ENCODE data around the gene C20orf204.

C20orf204 gene

DNA sequence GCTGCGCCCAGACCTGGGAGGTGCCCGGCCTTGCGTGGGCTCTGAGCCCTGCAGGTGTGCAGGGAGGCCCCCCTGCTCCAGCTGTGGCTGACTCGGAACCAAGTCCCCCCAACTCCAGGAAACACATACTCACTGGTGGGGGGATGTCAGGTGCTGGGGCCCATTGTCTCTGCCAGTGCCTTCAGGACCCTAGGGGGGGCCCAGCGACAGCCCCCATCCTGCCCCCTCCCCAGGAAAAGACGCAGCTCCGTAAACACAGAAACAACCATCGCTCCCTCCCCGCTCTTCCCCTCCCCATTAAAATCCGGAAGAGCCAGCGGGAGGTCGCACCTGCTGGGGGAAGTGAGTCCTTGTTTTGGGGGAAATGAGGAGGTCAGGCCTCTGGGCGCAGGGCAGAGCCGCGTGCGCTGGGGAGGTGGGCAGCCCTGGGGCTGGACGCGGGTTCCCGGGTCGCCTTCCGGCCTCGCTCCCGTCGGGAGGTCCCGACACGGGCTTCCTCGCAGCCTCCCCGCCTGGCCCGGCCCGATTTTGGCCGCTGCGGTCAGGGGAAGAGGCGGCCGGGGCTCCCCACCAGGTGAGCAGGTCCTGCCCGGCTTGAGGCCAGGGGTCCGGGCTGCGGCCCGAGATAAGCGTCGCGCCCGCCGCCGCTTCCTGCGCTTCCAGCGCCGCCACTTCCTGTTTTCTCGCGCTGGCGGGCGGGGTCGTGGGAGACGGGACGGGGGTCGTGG is 6.2 kb downstream of the C20orf204 start:
- DNase-seq: no peak

- DNase-seq: no peak
Observed at GRCh38 chr20:64043768-64044167, 7.8 kb downstream of the C20orf204 start.

- no peak for DNase-seq
Observed at GRCh38 chr20:64044484-64045247, 8.7 kb downstream of the C20orf204 start.

DNA sequence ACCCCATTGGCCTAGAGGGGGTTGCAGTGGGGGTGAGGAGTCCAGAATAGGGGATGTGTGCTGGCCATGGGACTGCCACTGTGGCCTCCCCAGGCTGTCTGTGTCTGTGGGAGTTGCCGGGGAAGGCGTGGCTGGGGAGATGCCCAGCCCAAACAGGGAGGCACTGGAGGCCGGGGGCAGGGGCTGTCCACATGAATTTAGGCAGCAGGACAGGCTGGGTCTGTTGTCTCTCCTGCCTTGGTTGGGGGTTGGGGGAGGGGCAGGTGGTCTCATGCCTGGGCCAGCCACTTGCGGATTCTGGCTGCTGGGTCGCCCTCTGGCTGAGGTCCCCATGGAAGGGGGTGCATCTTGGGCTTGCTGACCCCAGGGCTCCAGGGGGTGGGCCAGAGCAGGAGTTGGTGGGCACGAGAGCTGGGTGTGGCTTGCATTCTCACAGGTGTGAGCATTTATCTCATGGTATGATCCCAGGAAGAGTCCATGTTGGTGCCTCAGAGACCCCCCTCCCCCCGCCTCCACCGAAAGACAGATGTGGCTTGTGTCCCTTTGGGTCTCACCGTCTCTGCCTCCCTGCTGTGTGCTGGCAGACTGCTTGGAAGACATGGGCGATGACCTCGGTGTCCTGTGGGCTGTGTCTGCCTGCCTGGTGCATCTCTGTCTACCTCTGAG is 9.5 kb downstream of the C20orf204 start:
- no peak for DNase-seq

DNA sequence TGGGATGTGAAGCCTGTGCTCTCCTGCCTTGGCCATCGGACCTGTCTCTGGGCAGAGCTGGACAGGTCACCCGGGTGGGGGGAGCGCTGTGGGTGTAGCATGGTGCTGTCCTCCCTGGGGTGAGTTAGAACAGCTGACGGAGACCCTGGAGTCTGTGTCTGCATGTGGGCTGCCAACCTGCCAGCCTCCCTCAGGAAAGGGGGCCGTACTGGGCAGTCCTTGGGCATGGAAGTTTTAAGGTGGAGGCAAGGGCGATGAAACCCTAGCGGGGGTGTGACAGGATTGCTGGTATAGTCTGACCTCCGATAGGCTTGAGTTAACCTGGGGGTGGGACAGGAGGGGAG is 11.0 kb downstream of the C20orf204 start:
- DNase-seq: no peak

GRCh38 chr20:64047968-64048401 is 12.0 kb downstream of the C20orf204 start:
- DNase-seq: no peak

- DNase-seq: no peak
Observed at GRCh38 chr20:64048402-64049044, 12.5 kb downstream of the C20orf204 start.

DNA sequence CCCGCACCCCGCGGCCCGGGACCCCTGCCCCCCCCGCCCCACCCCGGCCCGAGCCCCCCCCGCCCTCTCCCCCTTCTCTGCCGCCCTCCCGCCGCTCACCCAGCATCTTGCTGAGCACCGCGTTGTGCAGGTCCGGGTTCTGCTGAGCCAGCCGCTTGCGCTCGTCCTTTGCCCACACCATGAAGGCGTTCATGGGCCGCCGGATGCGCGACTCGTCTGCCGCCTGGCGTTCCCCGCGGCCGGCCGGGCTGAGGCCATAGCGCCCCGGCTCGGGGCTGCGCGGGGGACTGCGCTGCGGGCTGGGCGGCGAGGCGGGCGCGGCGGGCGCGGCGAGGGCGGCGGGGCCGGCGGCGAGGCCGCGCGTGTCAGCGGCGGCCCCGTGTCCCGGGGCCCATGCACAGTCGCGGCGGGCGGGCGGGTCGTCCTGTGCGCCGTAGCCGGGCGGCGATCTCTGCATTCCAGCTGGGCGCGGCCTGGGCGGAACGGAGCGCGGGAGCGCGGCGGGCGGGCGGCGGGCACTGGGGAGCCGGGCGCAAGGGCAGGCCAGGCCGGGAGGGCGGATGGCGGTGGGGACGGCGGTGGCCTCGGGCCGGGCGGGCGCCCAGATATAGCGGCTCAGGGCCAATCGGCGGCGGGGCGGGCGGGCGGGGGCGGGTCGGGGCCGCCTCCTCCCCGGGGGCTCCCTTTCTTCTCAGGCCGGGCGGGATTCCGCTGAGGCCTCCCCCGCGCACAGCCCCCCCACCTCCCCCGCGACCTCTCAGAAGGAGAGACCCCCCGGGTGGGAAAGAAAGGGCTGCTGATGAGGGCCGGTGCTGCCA is 13.3 kb downstream of the C20orf204 start, which contains the start of gene SOX18:
SOX18 (minus strand) TSS at position 580 of the 818 bp plus-strand sequence; CDS start at position 457, 123 bp downstream.
- DNase-seq: no peak

- no peak for DNase-seq
Observed at GRCh38 chr20:64049878-64050260, 13.9 kb downstream of the C20orf204 start.

GRCh38 chr20:64050261-64051032 is 14.5 kb downstream of the C20orf204 start:
- DNase-seq: no peak

GRCh38 chr20:64051033-64051452 is 15.1 kb downstream of the C20orf204 start:
- no peak for DNase-seq

GRCh38 chr20:64051561-64052325 is 15.8 kb downstream of the C20orf204 start:
- no peak for DNase-seq

DNA sequence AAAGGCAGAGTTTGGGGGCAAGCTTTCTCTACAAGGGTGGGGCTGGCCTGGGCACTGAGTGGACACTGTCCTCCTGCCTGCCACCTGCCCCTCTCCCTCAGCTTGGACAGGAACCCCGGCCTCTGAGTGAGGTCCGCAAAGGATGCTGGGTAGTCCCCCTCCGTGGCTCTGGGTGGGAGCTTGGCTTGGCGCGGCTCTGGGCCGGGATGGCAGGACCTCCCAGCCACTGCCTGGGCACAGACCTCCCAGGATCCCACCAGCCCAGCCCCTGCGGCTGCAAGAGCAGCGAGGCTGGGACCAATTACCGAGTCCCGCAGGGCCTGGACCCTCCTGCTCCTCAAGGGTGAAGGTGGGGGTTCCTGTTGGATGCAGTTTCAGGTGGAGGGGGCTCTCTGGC is 16.3 kb downstream of the C20orf204 start:
- DNase-seq: no peak

GRCh38 chr20:64052987-64053840 is 17.2 kb downstream of the C20orf204 start:
- no peak for DNase-seq

GRCh38 chr20:64053841-64054661 is 18.1 kb downstream of the C20orf204 start:
- DNase-seq: no peak

DNA sequence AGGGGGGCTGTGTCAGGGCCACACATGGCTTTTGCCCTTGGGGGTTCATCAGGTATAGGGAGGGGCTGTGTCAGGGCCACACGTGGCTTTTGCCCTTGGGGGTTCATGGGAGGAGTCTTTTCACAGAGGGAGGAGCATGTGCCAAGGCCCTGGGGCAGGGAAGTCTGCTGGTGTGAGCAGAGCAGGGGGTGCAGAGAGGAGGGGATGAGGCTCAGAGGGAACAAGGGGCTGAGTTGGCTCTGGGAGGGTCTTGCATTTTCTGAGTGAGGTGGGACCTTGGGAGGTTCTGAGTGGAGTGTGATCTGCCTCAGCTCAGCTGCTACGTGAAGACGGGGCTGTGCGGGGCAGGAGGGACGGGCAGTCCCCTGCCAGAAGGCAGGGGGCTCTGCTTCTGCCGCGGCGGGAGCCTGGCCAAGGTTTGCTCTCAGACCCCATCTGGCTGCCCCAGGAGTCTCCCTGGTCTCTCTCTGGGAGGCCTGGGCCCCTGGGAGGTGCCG is 19.5 kb downstream of the C20orf204 start:
- DNase-seq: no peak

DNA sequence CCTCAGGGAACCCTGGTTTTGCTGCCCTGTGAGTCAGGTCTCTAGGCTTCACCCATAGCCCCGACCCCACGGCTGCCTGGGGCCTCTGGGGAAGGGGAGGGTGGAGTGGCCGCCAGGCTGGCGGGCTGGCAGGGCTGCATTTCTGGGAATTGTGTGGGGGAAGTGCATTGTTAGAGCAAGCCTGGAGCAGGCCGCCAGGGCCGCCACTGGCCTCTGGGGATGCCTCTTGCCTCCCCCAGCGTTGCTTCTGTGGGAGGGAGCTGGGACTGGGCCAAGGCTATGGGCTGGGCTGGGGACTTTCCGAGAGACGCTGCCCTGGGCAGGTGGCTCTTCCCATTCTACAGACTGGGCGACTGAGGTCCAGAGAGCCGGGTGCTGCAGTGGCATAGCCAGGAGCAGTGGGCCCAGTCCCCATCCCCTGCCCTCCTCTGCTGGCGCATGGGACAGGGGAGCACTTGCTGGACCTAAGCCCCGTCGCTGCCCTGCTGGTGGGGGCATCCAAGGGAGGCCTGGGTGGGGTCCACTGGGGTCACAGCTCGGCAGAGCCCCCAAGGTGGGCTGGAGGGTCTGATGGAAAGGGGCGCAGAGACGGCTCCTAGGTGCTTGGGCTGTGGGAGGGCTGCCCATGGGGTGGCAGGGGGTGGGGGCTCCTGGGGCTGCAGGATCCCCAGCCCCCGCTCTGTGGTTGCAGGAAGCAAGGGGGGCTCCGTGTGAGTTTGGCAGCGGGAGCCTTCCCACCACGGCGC is 20.1 kb downstream of the C20orf204 start:
- no peak for DNase-seq

DNA sequence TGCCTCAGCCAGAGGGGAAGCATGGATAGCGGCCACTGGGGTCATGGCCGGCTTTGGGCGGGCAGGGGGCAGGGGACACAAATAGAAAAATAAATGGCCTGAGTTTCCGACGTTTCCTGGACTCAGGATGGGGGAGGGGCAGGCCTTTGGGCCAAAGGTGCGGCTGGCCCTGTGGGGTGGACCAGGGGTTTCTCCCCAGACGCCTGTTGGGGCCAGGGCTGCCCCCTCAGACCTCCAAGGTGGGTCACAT is 20.6 kb downstream of the C20orf204 start:
- no peak for DNase-seq

All from NCI-H2107 (cell line).